ENCODE measurements around the gene CST3. TPM values are rescaled to one million over a fixed set of nuclear protein-coding genes. Genes with fewer than 3 reads are reported as not detected.
"Not testable (repeated sequence)": the region's sequence is repeated elsewhere in the genome, so short reads cannot be mapped to it uniquely, and the experiment has no call there.

The CST3 gene, protein sequence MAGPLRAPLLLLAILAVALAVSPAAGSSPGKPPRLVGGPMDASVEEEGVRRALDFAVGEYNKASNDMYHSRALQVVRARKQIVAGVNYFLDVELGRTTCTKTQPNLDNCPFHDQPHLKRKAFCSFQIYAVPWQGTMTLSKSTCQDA
- total RNA-seq (100 to 1,000 TPM; 238 to 726 TPM), polyA plus RNA-seq (100 to 1,000 TPM; 557 to 780 TPM)
- long read RNA-seq, donor 1, transcript CST3-201 (3 exons, 873 nt) = major isoform, 268 of 363 reads
- long read RNA-seq, donor 1, partial matches to known transcripts = 84 of 363 reads
- long read RNA-seq, donor 1, other reads (novel, unspliced or antisense) = 11 of 363 reads
- long read RNA-seq, donor 2, transcript CST3-201 (3 exons, 873 nt) = major isoform, 122 of 182 reads
- long read RNA-seq, donor 2, partial matches to known transcripts = 58 of 182 reads
- long read RNA-seq, donor 2, other reads (novel, unspliced or antisense) = 0 of 182 reads
- long read RNA-seq, donor 3, transcript CST3-201 (3 exons, 873 nt) = major isoform, 120 of 170 reads
- long read RNA-seq, donor 3, partial matches to known transcripts = 50 of 170 reads
- long read RNA-seq, donor 3, other reads (novel, unspliced or antisense) = 0 of 170 reads
- long read RNA-seq, donor 4, transcript CST3-201 (3 exons, 873 nt) = major isoform, 94 of 144 reads
- long read RNA-seq, donor 4, partial matches to known transcripts = 50 of 144 reads
- long read RNA-seq, donor 4, other reads (novel, unspliced or antisense) = 0 of 144 reads
- long read RNA-seq, donor 5, transcript CST3-201 (3 exons, 873 nt) = major isoform, 258 of 348 reads
- long read RNA-seq, donor 5, partial matches to known transcripts = 79 of 348 reads
- long read RNA-seq, donor 5, other reads (novel, unspliced or antisense) = 11 of 348 reads

DNA sequence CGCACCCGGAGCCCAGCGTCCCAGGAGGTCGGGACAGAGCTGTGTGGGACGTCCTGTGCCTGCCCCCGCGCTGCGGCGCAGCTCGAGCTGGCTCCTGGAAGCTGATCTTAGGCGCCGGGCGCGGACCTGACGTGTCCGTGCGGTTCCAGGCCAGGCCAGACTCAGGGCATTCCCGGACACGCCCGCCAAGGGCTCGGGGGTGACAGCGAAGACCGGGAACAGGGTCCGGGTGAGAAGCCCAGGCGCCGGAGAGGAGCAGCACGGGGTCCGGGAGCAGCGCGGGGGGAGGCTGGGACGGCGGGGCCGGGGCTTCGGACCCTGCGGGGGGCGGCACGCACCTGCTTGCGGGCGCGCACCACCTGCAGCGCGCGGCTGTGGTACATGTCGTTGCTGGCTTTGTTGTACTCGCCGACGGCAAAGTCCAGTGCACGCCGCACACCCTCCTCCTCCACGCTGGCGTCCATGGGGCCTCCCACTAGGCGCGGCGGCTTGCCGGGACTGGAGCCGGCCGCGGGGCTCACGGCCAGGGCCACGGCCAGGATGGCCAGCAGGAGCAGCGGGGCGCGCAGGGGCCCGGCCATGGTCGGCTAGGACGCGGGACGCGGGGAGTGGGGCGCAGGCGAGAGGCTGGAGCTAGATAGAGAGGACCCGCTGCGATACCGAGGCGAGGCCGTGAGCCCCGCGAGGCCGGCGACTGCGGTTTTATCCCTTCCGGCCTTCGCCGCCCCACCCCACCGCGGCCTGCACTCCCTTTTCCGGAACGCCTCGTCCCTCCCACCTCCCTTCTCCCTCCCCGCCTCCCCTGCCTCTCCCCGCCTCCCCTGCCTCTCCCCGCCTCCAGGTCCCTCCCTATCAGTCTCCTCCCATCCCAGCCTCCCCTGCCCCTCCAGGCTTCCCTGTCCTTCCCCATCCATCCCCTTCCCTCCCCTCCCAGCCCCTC, at the start of gene CST3:
TSS of gene CST3 (minus strand) at position 674 of the 940 bp plus-strand sequence. CDS start at position 581, 93 bp downstream.
- WGBS, 2 donors = 1% methylated on average over 67 to 91 of the region's 92 CpGs
- Histone ChIP-seq H3K27ac (ENCODE audit: low read depth in 1 of 2, low read length in 1 of 2) (peak within 1 kb of the TSS; percentile 93 to 97), H3K9ac (ENCODE audit: insufficient read depth in 1 of 2, low read length in 2 of 2) (peak within 1 kb of the TSS; percentile 28 to 29), H3K27me3 (ENCODE audit: control insufficient read depth in 3 of 3, insufficient read depth in 3 of 3, low read length in 2 of 3) (no peaks in the 10 kb centered on the region), H3K9me3 (ENCODE audit: control insufficient read depth in 4 of 4, insufficient read depth in 3 of 4, low read length in 3 of 4) (no peaks in the 10 kb centered on the region), H3K4me1 (ENCODE audit: control insufficient read depth in 5 of 5, insufficient read depth in 5 of 5, low read length in 5 of 5) (peaks cover 0 to 22% (median 10%) of the 10 kb centered on the region in 5 donors), H3K4me3 (peak within 1 kb of the TSS; percentile 96), H3K36me3 (ENCODE audit: control insufficient read depth in 4 of 4, insufficient read depth in 4 of 4, low read length in 4 of 4) (peaks cover 0 to 22% (median 4%) of the 10 kb centered on the region in 4 donors)
- TF ChIP-seq, protein P1, sequence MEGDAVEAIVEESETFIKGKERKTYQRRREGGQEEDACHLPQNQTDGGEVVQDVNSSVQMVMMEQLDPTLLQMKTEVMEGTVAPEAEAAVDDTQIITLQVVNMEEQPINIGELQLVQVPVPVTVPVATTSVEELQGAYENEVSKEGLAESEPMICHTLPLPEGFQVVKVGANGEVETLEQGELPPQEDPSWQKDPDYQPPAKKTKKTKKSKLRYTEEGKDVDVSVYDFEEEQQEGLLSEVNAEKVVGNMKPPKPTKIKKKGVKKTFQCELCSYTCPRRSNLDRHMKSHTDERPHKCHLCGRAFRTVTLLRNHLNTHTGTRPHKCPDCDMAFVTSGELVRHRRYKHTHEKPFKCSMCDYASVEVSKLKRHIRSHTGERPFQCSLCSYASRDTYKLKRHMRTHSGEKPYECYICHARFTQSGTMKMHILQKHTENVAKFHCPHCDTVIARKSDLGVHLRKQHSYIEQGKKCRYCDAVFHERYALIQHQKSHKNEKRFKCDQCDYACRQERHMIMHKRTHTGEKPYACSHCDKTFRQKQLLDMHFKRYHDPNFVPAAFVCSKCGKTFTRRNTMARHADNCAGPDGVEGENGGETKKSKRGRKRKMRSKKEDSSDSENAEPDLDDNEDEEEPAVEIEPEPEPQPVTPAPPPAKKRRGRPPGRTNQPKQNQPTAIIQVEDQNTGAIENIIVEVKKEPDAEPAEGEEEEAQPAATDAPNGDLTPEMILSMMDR (IDR thresholded peaks at IDR 0.05; ENCODE audit: control extremely low read depth, extremely low read depth) = no peak
- ATAC-seq (ENCODE audit: insufficient read depth, low FRiP score) (peak; percentile 93), DNase-seq (peak; percentile 84 to 91 (median 88))

DNA sequence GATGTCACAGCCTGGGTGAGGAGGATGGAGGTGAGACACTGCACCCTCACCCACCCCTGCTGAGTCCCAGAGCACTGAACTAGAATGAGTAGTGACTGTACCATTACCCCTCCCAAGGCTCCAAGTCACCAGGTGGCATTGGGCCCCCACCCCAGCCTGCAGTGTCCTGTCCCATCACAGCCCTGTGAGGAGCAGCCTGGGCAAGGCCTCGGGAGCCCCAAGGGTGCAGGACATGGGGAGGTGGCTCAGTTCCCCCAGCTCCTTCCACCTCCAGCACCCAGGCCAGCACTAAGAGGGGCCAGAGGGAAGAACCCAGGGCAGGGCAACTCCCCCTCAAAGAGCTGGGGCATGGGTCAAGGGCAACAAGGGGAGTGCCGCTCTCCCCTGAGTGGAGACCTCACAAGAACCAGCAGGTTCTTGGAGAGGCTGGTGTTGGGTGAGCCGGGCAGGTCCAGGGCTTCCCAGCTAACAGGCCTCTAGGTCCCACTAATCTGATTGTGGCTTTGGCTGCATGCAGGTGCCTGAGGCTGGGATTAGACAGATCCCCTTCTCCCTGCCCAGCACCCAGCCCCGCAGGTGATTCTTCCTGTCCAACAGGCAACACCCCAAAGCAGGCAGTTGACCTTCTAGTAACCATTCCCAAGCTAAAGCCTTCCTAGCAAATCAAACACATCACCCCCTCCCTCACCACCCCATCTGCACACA, 48.4 kb upstream of the CST3 start:
- WGBS, 2 donors = 93 to 97% methylated on average over 4 of the region's 4 CpGs
- no peak for DNase-seq

DNA sequence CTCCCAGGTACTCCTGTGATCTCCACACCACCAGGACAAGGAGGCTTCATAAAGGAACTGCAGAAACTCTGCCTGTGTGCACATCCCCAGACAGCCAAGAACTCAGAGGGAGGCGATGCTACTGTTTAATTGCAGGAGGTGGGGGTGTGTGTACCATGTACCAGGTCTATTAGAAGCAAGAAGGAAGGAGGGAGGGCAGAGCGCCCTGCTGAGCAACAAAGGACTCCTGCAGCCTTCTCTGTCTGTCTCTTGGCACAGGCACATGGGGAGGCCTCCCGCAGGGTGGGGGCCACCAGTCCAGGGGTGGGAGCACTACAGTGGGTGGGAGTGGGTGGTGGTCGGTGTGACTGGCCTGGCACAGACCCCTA, 47.8 kb upstream of the CST3 start:
- not testable (repeated sequence) for H3K4me1 ChIP-seq (ENCODE audit: control insufficient read depth in 5 of 5, insufficient read depth in 5 of 5, low read length in 5 of 5); ATAC-seq (ENCODE audit: insufficient read depth, low FRiP score); DNase-seq; H3K27ac ChIP-seq (ENCODE audit: low read depth in 1 of 2, low read length in 1 of 2); H3K36me3 ChIP-seq (ENCODE audit: control insufficient read depth in 4 of 4, insufficient read depth in 4 of 4, low read length in 4 of 4); H3K9ac ChIP-seq (ENCODE audit: insufficient read depth in 1 of 2, low read length in 2 of 2); H3K27me3 ChIP-seq (ENCODE audit: control insufficient read depth in 3 of 3, insufficient read depth in 3 of 3, low read length in 2 of 3); H3K4me3 ChIP-seq; H3K9me3 ChIP-seq (ENCODE audit: control insufficient read depth in 4 of 4, insufficient read depth in 3 of 4, low read length in 3 of 4)
- 83 to 87% methylated on average over 4 of the region's 4 CpGs for WGBS, 2 donors

More for the DNA sequence above, 48.4 kb upstream of the CST3 start:
- ATAC-seq (ENCODE audit: insufficient read depth, low FRiP score) = no peak
- no peaks in the 10 kb centered on the region for H3K4me1 ChIP-seq (ENCODE audit: control insufficient read depth in 5 of 5, insufficient read depth in 5 of 5, low read length in 5 of 5)
- no peak overlapping the region for H3K27ac ChIP-seq (ENCODE audit: low read depth in 1 of 2, low read length in 1 of 2)
- H3K36me3 ChIP-seq (ENCODE audit: control insufficient read depth in 4 of 4, insufficient read depth in 4 of 4, low read length in 4 of 4) = no peaks in the 10 kb centered on the region
- H3K9me3 ChIP-seq (ENCODE audit: control insufficient read depth in 4 of 4, insufficient read depth in 3 of 4, low read length in 3 of 4) = no peaks in the 10 kb centered on the region
- no peaks in the 10 kb centered on the region for H3K27me3 ChIP-seq (ENCODE audit: control insufficient read depth in 3 of 3, insufficient read depth in 3 of 3, low read length in 2 of 3)
- no peak overlapping the region for H3K9ac ChIP-seq (ENCODE audit: insufficient read depth in 1 of 2, low read length in 2 of 2)
- TF ChIP-seq, protein P1 (IDR thresholded peaks at IDR 0.05; ENCODE audit: control extremely low read depth, extremely low read depth) = no peak
- no peak overlapping the region for H3K4me3 ChIP-seq

All from lung (tissue), 16 donors.